Endothelial cell of umbilical vein (primary cell): ENCODE results near the gene COQ4.

Experiments used
- CTCF ChIP-seq, 2 donors: IDR thresholded peaks; 1 replicate in 1 of 2; 2 replicates in 1 of 2; pipeline ENCODE4 v1.5.1; 2011; ENCODE audit warnings: low read length in 2 of 2, mild to moderate bottlenecking in 2 of 2, moderate library complexity in 2 of 2, control low read depth in 1 of 2, inconsistent platforms in 1 of 2, low read depth in 1 of 2; ENCODE audit not compliant: insufficient read depth in 1 of 2; ENCODE audit errors: extremely low read depth in 1 of 2
- EZH2 ChIP-seq: IDR thresholded peaks from 2 replicates; pipeline ENCODE4 v1.6.1; 2012; ENCODE audit warnings: borderline replicate concordance, low read depth, mild to moderate bottlenecking, moderate library complexity, low read length, inconsistent platforms; ENCODE audit not compliant: severe bottlenecking
- FOS ChIP-seq: IDR thresholded peaks from 2 replicates; pipeline ENCODE4 v1.6.1; 2011; ENCODE audit warnings: mild to moderate bottlenecking, low read length, moderate library complexity, borderline replicate concordance; ENCODE audit not compliant: insufficient read depth
- MAX ChIP-seq: IDR thresholded peaks from 2 replicates; pipeline ENCODE4 v1.6.1; 2011; ENCODE audit not compliant: insufficient read depth, insufficient read length
- POLR2A ChIP-seq: IDR thresholded peaks from 2 replicates; pipeline ENCODE4 v1.6.1; 2012; ENCODE audit warnings: low read depth, mild to moderate bottlenecking, control low read depth, low read length

GRCh38 chr9:128322404-128323211 is at the start of gene COQ4, which contains the start of gene TRUB2:
- TF ChIP-seq EZH2 = no peak
- peak; percentile 82 for TF ChIP-seq MAX
- peak; percentile 72 for TF ChIP-seq POLR2A
- TF ChIP-seq CTCF (IDR thresholded peaks at IDR 0.05; ENCODE audit: extremely low read depth in 1 of 2, insufficient read depth in 1 of 2, low read depth in 1 of 2, low read length in 2 of 2) = no peak
- TF ChIP-seq FOS = peak; percentile 9
